Muscle layer of duodenum (tissue), 2 donors: ENCODE measurements around the gene HOXC12.

Source experiments
- H3K27ac ChIP-seq: one replicate; pipeline ENCODE4 v1.7.0; 2013; ENCODE audit warnings: mild to moderate bottlenecking, low read length
- H3K27me3 ChIP-seq: one replicate; pipeline ENCODE4 v1.7.0; 2013; ENCODE audit warnings: low read depth, mild to moderate bottlenecking, control low read depth, low read length
- H3K36me3 ChIP-seq, 2 donors: one replicate each; pipeline ENCODE4 v1.7.0; 2013; ENCODE audit warnings: low read length in 2 of 2, control low read depth in 1 of 2, mild to moderate bottlenecking in 1 of 2; ENCODE audit not compliant: insufficient read depth in 2 of 2, control insufficient read depth in 1 of 2
- H3K4me1 ChIP-seq, 2 donors: one replicate each; pipeline ENCODE4 v1.7.0; 2013; ENCODE audit warnings: low read length in 2 of 2, mild to moderate bottlenecking in 2 of 2, control low read depth in 1 of 2, moderate library complexity in 1 of 2; ENCODE audit not compliant: insufficient read depth in 2 of 2, control insufficient read depth in 1 of 2
- H3K4me3 ChIP-seq, 2 donors: one replicate each; pipeline ENCODE4 v1.7.0; 2013; ENCODE audit warnings: low read length in 2 of 2, low read depth in 1 of 2, mild to moderate bottlenecking in 1 of 2
- H3K9me3 ChIP-seq, 2 donors: one replicate each; pipeline ENCODE4 v1.7.0; 2013; ENCODE audit warnings: low read length in 2 of 2, control low read depth in 1 of 2, mild to moderate bottlenecking in 1 of 2; ENCODE audit not compliant: control insufficient read depth in 1 of 2
- donor health status: healthy.

Gene HOXC12

GRCh38 chr12:53996240-53997203 is 41.8 kb downstream of the HOXC12 start:
- Histone ChIP-seq H3K9me3 (no peaks in the 10 kb centered on the region), H3K36me3 (peaks cover 0 to 3% of the 10 kb centered on the region in 2 donors), H3K4me1 (peaks cover 0 to 37% of the 10 kb centered on the region in 2 donors), H3K27me3 (peaks cover 94% of the 10 kb centered on the region), H3K27ac (no peak overlapping the region), H3K4me3 (peak overlapping the region; percentile 66 to 71)

DNA sequence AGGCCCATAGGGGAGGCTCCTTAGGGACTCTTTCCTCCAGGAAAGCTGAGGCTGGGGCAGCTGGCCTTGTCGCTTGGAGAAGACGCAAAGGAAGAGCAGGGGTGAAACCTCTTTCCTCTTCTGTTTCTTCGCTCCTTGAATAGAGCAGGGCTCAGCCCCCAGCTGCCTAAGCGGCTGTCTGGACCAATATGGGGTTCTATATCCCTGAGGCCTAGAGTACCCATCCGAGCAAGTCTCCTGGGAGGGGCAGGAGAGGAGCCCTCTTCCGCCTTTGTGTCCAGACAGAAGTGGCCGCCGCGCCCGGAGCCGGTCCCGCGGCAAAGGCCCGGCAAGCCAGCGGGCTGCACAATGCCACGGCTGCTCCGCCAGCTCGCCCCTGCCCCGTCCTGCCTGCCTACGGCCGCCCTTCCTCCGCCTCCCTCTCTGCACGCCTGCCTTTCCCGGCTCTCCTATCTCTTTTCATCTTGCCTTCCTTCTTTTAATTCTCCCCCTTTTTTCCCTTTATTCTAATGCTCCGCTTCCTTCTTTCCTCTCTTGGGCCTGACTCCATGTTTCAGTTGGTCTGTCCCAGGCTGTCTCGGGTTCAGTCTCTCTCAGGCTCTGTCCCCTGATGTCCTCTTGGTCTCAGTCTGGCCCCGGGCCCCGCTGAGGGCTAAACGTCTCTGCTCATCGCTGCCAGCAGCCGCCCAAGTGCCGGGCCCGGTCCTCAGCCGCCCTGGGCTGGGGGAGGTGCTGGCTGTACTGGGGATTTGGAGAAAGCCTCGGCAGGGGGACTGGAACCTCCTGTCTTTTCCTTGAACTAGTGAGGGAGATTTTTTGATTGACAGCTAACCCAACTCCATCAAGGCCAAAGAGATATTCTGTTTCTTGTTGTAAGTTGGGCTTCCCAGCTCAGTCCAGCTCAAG is 42.8 kb downstream of the HOXC12 start:
- no peak overlapping the region for H3K4me3 ChIP-seq
- H3K4me1 ChIP-seq: peaks cover 0 to 37% of the 10 kb centered on the region in 2 donors
- peaks cover 94% of the 10 kb centered on the region for H3K27me3 ChIP-seq
- peaks cover 0 to 3% of the 10 kb centered on the region in 2 donors for H3K36me3 ChIP-seq
- no peaks in the 10 kb centered on the region for H3K9me3 ChIP-seq
- H3K27ac ChIP-seq: no peak overlapping the region

- Histone ChIP-seq H3K9me3 (no peaks in the 10 kb centered on the region), H3K4me1 (peaks cover 0 to 37% of the 10 kb centered on the region in 2 donors), H3K4me3 (no peak overlapping the region), H3K27me3 (peaks cover 94% of the 10 kb centered on the region), H3K36me3 (peaks cover 0 to 3% of the 10 kb centered on the region in 2 donors), H3K27ac (no peak overlapping the region)
These were observed 43.6 kb downstream of the HOXC12 start for GRCh38 chr12:53998110-53998899.

GRCh38 chr12:53998900-53999236 is 44.2 kb downstream of the HOXC12 start:
- H3K36me3 ChIP-seq: peaks cover 0 to 3% of the 10 kb centered on the region in 2 donors
- no peak overlapping the region for H3K4me3 ChIP-seq
- peaks cover 0 to 37% of the 10 kb centered on the region in 2 donors for H3K4me1 ChIP-seq
- H3K27ac ChIP-seq: no peak overlapping the region
- no peaks in the 10 kb centered on the region for H3K9me3 ChIP-seq
- peaks cover 93% of the 10 kb centered on the region for H3K27me3 ChIP-seq

GRCh38 chr12:53999559-54000115 is 44.9 kb downstream of the HOXC12 start:
- no peaks in the 10 kb centered on the region for H3K9me3 ChIP-seq
- H3K4me1 ChIP-seq: peaks cover 0 to 30% of the 10 kb centered on the region in 2 donors
- peaks cover 93% of the 10 kb centered on the region for H3K27me3 ChIP-seq
- H3K27ac ChIP-seq: no peak overlapping the region
- peak overlapping the region in 1 of 2 donors; percentile 46 for H3K4me3 ChIP-seq
- H3K36me3 ChIP-seq: peaks cover 0 to 3% of the 10 kb centered on the region in 2 donors

- peaks cover 0 to 3% of the 10 kb centered on the region in 2 donors for H3K36me3 ChIP-seq
- no peak within 1 kb of the TSS for H3K27ac ChIP-seq
- H3K4me3 ChIP-seq: peak within 1 kb of the TSS in 1 of 2 donors; percentile 46
- H3K27me3 ChIP-seq: peaks cover 93% of the 10 kb centered on the region
- H3K9me3 ChIP-seq: no peaks in the 10 kb centered on the region
- H3K4me1 ChIP-seq: peaks cover 0 to 22% of the 10 kb centered on the region in 2 donors
These were observed 45.7 kb downstream of the HOXC12 start, which contains the start of gene HOXC9 for GRCh38 chr12:54000116-54001114. TSS of gene HOXC9 (plus strand) at chr12:54000161. CDS start at chr12:54000189, 28 bp downstream.

- peaks cover 0 to 3% of the 10 kb centered on the region in 2 donors for H3K36me3 ChIP-seq
- H3K4me3 ChIP-seq: no peak overlapping the region
- H3K27me3 ChIP-seq: peaks cover 93% of the 10 kb centered on the region
- H3K27ac ChIP-seq: no peak overlapping the region
- H3K4me1 ChIP-seq: peaks cover 0 to 23% of the 10 kb centered on the region in 2 donors
- no peaks in the 10 kb centered on the region for H3K9me3 ChIP-seq
These were observed 46.8 kb downstream of the HOXC12 start for GRCh38 chr12:54001283-54002187.

DNA sequence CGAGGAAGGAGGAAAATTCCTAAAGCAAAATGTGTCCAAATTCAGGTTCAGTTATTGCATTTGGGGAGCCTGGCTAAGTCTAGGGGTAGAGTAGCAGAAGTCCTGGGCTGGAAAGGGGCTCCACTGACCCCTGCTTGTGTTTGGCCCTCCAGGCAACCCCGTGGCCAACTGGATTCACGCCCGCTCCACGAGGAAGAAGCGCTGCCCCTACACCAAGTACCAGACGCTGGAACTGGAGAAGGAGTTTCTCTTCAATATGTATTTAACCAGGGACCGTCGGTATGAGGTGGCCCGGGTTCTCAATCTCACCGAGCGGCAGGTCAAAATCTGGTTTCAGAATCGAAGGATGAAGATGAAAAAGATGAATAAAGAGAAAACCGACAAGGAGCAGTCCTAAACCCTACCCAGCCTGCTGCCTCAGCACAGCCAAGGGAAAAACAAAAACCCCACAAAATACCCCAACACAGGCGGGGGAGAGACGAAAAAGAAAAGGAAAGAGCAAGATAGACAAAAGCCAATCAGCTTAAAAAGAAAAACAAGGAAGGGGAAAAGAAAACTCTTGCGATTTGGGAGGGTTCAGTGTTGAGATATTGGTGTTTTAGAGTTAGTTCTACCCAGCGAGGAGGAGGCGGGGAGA is 47.7 kb downstream of the HOXC12 start:
- Histone ChIP-seq H3K9me3 (no peaks in the 10 kb centered on the region), H3K27me3 (peaks cover 94% of the 10 kb centered on the region), H3K36me3 (peaks cover 0 to 3% of the 10 kb centered on the region in 2 donors), H3K4me1 (peaks cover 0 to 19% of the 10 kb centered on the region in 2 donors), H3K27ac (no peak overlapping the region), H3K4me3 (no peak overlapping the region)
